HG03095 (cell line): ENCODE data around the gene GAK.
"Not testable (repeated sequence)": the region's sequence is repeated elsewhere in the genome, so short reads cannot be mapped to it uniquely, and the experiment has no call there.

Experiments
- ATAC-seq: cut with Tn5 transposase; IDR thresholded peaks from one replicate; pipeline ENCODE4 v1.9.1; 2021; ENCODE audit warnings: moderate library complexity; ENCODE audit not compliant: unreplicated experiment

GAK gene

DNA sequence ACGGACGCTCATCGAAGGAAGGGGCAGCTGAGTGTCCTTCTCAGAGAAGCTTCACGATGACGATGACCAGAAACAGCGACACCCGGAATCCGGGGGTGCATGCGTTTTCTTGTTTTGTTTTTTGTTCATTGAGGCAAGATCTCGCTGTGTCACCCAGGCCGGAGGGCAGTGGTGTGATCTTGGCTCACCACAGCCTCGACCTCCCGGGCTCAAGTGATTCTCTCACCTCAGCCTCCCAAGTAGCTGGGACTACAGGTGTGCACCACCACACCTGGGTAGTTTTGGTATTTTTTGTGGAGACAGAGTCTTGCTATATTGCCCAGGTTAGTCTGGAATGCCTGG lies 21.4 kb upstream of the GAK start:
- no peak for ATAC-seq

DNA sequence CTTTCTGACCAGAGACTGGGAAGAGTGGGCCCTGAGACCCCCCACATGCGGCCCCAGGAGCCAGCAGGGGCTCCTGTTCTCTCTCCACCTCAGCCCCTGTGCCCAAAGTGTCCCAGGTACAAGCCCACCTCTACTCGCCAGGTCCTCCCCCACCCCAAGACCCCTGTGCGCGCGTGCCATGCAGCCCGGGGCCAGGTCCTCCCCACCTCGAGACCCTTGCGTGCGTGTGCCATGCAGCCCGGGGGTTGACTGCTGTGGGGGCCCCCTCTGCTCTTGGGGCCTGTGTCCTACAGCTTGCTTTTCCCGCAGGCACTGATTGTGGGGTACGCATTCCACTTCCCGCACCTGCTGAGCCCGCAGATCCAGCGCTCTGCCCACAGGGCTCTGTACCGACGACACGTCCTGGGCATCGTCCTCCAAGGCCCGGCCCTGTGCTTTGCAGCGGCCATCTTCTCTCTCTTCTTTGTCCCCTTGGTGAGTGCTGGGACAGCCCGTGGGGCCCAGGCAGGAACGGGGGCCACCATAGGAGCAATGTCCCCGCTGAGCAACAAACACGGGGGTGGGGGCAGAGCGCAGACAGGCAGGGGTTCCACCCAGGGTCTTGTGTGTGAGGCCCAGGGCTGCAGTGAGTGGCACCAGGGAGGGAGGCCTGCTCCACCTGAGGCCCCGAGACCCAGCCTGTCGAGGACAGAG lies 20.9 kb upstream of the GAK start:
- no peak for ATAC-seq

DNA sequence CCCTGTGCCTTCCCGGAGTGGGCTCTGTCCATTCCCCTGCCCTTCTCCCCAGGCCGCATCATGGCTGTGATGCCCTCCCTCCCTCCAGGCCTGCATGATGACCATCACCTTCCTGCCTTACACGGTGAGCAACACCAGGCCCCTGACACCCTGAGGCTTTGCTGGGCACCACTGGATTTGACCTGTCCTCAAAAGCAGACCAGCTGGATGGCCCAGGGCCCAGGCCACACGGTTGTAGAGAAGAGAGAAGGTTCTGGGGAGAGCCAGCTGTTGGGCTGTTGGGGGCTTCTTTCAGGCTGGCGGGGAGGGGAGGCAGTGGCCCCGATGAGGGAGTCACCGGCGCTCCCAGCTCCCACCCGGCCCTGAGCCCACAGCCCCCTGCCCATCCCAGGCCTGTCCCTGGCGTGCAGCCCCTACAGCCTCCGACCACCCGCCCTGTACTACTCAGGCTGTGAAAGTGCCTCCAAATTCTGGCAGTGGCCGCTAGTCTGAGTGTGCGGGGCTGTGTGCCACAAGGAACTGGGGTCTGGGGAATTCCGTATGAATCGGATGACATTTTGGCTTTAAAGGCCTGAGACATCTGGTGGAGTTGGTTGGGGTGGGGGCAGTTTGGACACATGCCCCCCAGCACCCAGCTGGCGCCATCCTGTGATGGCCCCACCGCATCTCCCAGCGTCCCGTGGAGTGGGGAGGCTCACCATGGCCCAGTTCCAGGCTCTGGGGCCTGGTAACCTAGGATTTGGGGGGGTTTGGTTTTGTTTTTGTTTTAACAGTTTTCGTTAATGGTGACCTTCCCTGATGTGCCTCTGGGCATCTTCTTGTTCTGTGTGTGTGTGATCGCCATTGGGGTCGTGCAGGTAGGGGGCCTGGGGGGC lies 19.7 kb upstream of the GAK start:
- no peak for ATAC-seq

DNA sequence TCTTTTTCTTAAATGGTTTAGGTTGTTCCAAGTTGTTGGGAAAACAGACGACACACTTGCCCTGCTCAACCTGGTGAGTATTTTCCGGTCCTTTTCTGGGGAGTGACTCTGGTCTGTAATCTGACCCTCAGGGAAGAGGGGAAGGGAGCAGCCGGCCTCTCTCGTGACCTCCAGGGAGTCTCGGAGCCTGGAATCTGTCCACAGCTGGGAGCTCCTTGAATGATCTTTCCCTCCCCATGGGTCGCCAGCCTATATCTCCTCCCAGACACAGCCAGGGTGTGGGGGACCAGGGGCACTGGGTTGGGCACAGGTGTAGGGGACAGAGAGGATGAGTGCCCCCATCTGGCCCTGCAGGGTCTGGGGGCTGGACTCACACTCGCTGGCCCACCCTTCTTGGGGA lies 19.1 kb upstream of the GAK start:
- no peak for ATAC-seq

DNA sequence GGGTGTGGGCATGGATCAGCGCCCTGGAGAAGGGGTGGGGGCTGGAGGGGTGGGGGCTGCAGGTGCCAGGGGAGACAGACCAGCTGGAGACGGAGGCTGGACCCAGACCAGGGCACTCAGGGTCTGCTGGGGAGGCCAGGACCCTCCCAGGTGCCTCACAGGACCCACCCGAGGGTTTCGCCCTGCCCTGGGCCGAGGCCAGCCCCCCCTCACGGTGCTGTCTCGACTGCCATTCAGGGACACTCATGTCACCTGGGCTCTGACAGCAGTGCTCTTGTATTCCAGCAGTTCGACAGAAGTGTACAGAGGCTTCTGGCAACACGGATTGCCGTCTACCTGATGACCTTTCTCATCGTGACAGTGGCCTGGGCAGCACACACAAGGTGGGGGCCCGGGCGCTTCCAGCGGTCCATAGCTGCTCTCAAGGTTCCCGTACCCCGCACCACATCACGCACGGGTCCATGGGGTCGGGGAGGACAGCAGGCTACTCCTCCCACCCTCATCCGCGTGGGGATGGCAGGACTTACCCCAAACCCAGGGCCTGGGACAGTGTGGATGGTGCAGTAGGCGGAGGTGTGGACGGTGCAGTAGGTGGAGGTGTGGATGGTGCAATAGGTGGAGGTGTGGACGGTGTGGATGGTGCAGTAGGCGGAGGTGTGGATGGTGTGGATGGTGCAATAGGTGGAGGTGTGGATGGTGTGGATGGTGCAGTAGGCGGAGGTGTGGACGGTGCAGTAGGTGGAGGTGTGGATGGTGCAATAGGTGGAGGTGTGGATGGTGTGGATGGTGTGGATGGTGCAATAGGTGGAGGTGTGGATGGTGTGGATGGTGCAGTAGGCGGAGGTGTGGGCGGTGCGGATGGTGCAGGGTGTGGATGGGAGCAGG lies 18.3 kb upstream of the GAK start:
- no peak for ATAC-seq

DNA sequence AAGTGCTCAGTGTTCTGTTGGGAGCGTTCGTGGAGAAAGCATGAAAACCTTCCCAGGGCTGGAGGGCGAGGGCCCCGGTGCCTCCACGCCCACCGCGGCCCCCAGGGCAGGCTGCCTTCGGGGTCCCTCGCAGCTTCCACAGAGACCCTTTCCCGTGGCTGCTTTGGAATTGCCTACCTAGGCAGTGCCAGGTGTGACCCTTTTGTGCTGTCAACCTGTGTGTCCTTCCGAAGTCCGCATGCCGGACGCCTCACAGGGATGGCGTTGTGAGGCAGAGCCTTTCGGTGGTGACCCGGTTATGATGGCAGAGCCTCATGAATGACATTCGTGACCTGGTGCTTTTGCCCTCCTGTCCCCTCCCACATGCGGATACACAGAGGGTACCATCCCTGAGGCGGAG lies 17.5 kb upstream of the GAK start:
- ATAC-seq: no peak

DNA sequence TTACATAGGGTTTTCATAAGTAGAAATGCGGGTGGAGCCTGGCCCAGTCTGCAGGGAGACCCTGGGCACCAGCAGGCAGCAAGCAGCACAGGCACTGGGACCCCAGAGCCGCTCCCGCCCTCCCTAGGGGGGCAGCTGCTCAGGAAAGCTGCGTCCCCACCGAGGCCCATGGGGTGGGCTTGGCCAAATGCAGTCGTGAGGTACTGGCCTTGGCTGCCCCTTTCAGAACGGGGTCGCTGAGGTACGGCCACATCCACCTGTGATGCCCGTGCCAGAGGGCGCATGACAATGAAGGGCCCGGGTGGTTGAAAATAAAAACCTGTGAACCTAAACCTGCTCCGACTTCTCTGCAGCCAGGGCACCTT lies 16.8 kb upstream of the GAK start:
- ATAC-seq: no peak

DNA sequence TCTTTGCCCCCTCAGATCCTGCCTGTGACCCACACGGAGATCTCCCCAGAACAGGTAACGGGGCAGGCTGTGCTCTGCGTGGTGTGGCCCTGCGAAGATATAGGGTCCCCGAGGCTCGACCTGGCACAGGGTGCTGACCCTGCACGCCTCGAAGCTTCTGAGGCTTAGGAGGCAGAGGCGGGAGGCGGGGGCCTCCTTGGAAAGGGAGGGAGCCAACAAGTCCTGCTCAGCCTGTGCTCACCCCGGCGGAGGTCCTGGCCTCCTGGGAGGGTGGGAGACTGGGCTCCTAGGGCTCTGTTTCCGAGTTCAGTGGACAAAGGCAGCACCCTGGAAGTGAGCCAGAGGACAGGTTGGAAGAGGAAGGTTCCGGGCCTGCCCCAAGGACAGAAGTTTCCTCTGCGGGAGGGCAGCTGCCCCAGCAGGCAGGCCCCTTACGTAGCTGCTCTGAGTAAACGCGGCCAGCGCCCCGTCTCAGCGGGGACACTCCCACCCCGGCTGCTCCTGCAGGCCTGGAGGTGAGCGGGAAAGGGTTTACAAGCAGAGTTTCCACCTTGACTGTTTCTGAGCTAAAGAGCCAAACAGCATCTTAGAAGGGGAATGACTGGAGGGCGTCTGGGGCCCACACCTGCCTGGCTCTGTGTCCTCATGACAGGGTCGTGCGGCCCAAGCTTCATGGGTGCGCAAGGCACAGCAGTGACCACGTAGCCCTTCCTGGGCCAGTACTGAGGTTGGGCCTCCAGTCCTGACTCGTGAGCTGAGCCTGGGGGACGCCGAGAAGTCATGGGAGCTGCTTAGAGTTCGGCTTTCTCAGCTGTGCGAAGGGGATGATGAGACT lies 16.2 kb upstream of the GAK start:
- no peak for ATAC-seq

DNA sequence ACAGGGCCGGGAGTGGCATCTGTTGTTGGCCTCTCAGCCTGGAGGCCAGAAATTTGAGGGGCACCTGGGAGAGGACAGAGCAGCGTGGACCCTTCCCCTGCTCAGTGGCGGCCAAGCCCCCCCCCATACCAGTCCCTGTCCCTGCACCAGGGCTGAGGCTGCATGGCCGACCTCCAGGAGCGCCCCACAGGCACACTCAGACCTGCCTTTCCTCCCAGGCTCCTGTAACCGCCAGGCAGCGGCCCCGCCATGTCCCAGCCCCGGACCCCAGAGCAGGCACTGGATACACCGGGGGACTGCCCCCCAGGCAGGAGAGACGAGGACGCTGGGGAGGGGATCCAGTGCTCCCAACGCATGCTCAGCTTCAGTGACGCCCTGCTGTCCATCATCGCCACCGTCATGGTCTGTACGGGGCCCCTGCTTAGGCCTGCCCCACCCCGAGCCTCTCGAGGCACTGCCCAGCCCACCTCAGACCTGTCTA lies 15.4 kb upstream of the GAK start:
- no peak for ATAC-seq

DNA sequence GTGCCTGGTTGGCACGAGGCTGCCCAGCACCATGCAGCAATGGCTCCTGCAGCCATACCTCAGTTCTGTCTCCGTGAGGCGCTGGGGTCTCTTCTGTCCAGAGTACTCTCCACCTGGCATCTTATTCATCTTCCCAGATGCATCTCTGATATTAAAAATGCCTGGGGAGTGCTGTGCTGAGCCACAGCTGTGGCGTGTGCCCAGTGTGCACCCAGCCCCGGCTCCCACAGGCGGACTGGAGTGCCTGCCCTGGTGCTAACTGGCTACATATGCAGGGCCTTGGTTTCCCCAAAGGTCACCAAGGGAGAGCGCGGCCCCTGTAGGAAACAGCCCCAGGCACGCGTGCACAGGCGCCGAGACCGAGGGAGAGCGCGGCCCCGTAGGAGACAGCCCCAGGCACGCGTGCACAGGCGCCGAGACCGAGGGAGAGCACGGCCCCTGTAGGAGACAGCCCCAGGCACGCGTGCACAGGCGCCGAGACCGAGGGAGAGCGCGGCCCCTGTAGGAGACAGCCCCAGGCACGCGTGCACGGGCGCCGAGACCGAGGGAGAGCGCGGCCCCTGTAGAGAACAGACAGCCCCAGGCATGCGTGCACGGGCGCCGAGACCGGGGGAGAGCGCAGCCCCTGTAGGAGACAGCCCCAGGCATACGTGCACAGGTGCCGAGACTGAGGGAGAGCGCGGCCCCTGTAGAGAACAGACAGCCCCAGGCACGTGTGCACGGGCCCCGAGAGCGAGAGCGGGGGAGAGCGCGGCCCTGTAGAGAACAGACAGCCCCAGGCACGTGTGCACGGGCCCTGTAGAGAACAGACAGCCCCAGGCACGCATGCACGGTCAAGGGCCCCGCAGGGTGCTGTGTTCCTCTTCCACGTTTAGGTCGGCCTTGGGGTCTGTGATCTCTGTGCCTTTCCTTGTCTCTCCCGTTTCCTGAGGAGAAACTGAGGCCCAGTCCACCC lies 14.7 kb upstream of the GAK start:
- ATAC-seq: no peak

DNA sequence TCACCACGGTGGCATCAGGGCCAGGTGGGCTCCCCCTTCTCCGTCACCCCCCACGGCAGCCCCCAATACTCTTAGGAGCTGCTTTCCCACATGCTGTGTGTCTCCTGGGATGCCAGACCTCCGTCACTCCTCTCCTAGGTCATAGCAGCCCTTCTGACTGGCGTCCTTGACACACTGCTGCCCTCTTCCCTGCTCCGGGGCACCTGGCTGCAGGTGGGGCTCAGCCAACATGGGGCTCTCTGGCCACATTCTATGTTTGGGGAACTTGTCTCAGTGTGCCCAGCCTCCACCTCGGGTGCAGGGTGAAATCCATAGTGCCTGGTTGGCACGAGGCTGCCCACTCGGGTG lies 14.0 kb upstream of the GAK start:
- no peak for ATAC-seq

DNA sequence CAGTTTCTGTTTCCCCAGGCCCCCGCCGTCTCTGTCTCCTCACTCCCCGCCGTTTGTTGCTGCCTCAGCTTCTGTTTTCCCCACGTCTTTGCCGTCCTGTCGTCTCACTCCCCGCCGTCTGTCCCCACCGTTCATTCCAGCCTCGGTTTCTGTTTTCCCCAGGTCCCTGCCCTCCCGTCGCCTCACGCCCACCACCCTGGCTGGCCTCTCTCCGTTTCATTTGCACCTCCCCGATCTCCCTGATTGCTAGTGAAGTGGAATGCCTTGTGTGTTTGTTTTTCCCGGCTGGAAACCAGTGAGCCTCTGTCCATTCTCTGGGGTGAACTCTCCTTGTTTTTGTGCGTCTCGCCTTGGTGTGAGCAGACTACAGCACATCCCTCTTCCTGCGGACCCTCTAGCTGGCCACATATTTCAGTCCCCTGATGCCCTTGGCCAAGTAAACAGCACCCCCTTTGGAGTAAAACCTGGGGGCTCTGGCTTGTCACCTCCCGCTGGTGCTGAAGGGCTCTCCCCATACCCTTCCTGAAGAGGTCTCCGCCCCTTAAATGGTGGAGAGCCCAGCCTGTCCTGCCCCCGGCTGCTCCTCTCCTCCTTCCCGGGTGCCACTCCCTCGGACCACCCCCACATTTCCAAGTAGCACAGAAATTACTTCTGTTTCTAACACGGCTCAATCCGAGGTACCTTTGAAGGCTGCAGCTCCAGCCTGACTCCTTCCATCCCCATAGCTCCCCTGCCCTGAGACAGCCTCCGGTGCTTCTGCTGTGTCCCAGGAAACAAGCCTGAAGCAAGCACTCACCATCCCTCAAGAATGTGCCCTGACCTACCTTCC lies 13.4 kb upstream of the GAK start:
- no peak for ATAC-seq

DNA sequence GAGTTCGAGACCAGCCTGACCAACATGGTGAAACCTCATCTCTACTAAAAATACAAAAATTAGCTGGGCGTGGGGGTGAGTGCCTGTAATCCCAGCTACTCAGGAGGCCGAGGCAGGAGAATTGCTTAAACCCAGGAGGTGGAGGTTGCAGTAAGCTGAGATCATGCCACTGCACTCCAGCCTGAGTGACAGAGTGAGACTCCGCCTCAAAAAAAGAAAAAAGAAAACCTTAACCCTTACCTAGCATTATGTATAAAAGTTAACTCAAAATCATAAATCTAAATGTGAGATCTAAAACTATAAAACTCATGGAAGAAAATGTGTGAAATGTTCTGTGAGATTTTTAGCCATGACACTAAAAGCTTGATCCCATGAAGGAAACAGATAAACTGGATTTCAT lies 7.4 kb upstream of the GAK start:
- ATAC-seq: not testable (repeated sequence)

DNA sequence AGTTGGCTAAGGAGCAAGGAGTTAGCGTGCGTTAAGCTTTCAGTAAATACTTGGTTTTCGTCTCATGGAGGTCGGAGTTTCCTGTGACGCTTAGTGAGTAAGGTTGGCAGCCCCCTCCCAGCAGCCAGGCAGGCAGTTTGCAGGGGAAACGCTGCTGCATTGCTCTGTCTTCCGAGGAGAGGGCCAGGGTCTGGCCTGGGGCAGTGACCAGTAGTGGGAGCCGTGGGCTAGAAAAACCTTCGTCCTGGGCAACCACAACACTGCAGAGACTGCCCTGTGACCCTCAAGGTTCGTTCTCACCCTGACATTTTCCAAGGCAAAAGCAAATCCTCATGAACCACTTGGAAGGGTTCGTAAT lies 576 bp upstream of the GAK start:
- no peak for ATAC-seq

DNA sequence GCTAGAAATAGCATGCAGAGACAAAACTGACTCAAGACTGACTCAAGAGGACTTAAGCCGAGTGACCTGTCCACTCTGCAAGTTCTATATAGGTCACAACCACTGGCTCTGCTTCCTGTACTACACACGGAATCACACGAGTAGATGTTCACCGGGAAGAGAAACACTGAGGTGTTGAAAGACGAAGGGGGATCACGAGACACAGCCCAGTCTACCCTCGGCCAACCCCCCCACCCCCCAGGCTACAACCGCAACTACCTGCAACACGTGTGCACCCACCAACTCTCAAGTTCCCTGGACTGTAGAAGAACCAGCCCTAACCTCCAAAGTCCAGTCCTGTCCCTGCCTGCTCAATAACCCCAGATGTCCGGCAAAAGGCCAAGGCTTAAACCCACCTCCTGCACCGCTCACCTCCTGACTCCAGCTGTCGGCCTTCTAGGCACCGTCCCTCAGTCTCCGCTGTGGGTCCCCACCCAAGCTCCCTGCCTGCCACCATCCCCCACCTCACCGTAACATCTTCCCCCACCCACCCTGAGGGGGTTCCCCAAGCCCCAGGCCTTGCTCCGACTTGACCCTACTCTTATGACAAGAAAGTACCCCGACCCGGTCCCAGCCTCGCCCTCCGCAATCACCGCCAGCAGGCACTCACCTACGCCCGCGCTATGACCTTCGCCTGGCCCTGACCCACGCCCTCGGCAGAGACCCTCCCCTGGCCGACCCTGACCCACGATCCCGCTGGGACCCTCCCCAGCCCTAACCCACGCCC lies 739 bp downstream of the GAK start:
- ATAC-seq: no peak

DNA sequence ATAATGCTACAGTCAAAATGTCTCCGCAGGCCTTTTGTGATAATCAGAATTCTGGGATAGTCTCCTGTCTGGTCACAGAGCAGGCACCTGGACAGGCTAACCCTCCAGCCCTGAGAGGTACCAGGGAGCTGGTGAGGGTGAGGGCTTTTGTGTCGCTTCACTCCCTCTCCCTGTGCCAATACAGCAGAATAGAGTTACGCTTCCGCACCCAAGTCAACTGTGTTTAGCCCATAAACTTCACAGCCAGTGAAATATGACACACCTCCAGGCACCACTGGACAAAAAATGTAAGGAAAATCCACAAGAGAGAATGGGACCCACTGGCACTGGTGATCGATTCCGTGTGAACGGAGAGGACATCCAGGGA lies 1.3 kb downstream of the GAK start:
- no peak for ATAC-seq

DNA sequence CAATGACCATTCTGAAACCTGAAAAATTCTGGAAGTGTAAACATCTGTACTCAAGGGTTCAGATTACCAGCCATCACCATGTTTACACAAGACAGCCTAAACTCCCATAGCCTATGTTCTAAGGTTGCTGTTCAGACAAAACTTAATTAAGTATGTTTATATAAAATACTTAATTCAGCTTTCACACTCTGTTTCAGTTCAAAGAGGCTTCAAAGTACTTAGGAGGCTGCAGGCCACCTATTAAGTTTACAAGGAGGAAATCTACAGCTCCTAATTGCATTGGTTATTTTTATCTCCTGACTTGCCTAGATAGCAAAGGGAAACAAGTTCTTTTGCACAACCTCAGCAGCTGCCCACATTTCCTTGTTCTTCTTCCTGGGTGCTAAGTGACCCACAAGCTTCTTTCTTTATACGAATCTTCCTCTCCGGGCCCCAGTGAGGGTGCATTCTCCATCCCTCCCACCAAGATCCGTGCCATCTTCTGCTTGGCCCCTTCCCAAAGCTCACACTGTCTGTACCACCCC lies 2.0 kb downstream of the GAK start:
- ATAC-seq: no peak
